Hindlimb muscle (tissue), 1 donor: Measurements from ENCODE around the gene CREBZF. TPM values are rescaled to one million over a fixed set of nuclear protein-coding genes. Genes with fewer than 3 reads are reported as not detected.
"Not testable (repeated sequence)": the region's sequence is repeated elsewhere in the genome, so short reads cannot be mapped to it uniquely, and the experiment has no call there.

Source experiments
- DNase-seq: peaks from one replicate; pipeline ENCODE4 v3.0.0-alpha.2; 2013
- polyA plus RNA-seq: library from polyadenylated mRNA; unstranded; fragments of 120-200 nt; gene quantifications from one replicate; pipeline ENCODE4 v1.2.1, GENCODE V29; 2013; ENCODE audit not compliant: insufficient read length

CREBZF gene
- polyA plus RNA-seq, 1 donor, result 50.5 TPM

GRCh38 chr11:85626496-85626895, 38.4 kb downstream of the CREBZF start:
- DNase-seq, result no peak

GRCh38 chr11:85620256-85620655, 44.7 kb downstream of the CREBZF start:
- DNase-seq, result no peak

GRCh38 chr11:85619499-85619898, 45.4 kb downstream of the CREBZF start:
- DNase-seq, result no peak

- not testable (repeated sequence) for DNase-seq
Measured at GRCh38 chr11:85611643-85612042, 53.3 kb downstream of the CREBZF start.

Other genes with a start within 250 kb of the CREBZF start
- 14.7 TPM for gene DLG2, start 37.8 kb downstream of the CREBZF start, polyA plus RNA-seq
- 36.0 TPM for gene TMEM126B, start 36.5 kb downstream of the CREBZF start, polyA plus RNA-seq
- 30.2 TPM for gene TMEM126A, start 17.2 kb downstream of the CREBZF start, polyA plus RNA-seq
- gene CCDC89, start 21.1 kb upstream of the CREBZF start, polyA plus RNA-seq, result 1.9 TPM
- 69.7 TPM for gene SYTL2, start 146.0 kb upstream of the CREBZF start, polyA plus RNA-seq
- not detected for gene CCDC83, start 190.3 kb upstream of the CREBZF start, polyA plus RNA-seq